Transverse colon (tissue), 4 donors: ENCODE data around the gene FOXA2. TPM values are rescaled to one million over a fixed set of nuclear protein-coding genes. Genes with fewer than 3 reads are reported as not detected.

Experiments used
- DNase-seq: peaks from one replicate; pipeline ENCODE4 v3.0.0-alpha.2; 2019
- H3K27ac ChIP-seq, 4 donors: fragments of 200-600 bp; sonication (generic); 2 replicates each; pipeline ENCODE4 v1.5.1; 2016 to 2018; ENCODE audit warnings: inconsistent platforms in 4 of 4
- H3K27me3 ChIP-seq: fragments of 200-600 bp; sonication (generic); 2 replicates; pipeline ENCODE4 v1.5.1; 2017; ENCODE audit warnings: inconsistent platforms
- H3K36me3 ChIP-seq, 4 donors: fragments of 200-600 bp; sonication (generic); 2 replicates each; pipeline ENCODE4 v1.5.1; 2017 to 2019; ENCODE audit warnings: inconsistent platforms in 4 of 4
- H3K4me1 ChIP-seq, 4 donors: fragments of 200-600 bp; sonication (generic); 2 replicates each; pipeline ENCODE4 v1.5.1; 2017 to 2020; ENCODE audit warnings: inconsistent platforms in 4 of 4
- H3K4me3 ChIP-seq, 4 donors: fragments of 200-600 bp; sonication (generic); 1 replicate in 1 of 4; 2 replicates in 3 of 4; pipeline versions ENCODE4 v1.5.1 to v1.6.1; 2017 to 2019; ENCODE audit warnings: inconsistent platforms in 4 of 4
- H3K9me3 ChIP-seq, 2 donors: fragments of 200-600 bp; sonication (generic); 2 replicates each; pipeline ENCODE4 v1.5.1; 2017 to 2019; ENCODE audit warnings: inconsistent platforms in 2 of 2
- EP300 ChIP-seq: sonication (generic); formaldehyde crosslinking; IDR thresholded peaks from one replicate; pipeline ENCODE4 v1.6.1; 2017; ENCODE audit warnings: antibody characterized with exemption, low read depth
- POLR2A ChIP-seq: fragments of 450-650 bp; IDR thresholded peaks from one replicate; pipeline ENCODE4 v1.6.1; 2016; ENCODE audit warnings: antibody characterized with exemption, mild to moderate bottlenecking, moderate library complexity
- POLR2AphosphoS5 ChIP-seq, 3 donors: sonication (generic); formaldehyde crosslinking; IDR thresholded peaks; one replicate each; pipeline ENCODE4 v1.6.1; 2016; ENCODE audit warnings: antibody characterized with exemption in 3 of 3
- WGBS, 2 donors: methylation state at CpG; one replicate each; pipeline ENCODE4 v1.1.5; 2018; ENCODE audit warnings: low coverage in 1 of 2; 5-methylcytosine and 5-hydroxymethylcytosine counted together
- in situ Hi-C, 4 donors: fragments of 200-750 bp; cut with MboI; loops; one replicate each; pipeline versions ENCODE4 v1.15.0 to v1.15.1; 2017; ENCODE audit warnings: low sequenced_read_pairs in 3 of 4, low pct_ligation_motif_present in 1 of 4, low pct_unique_long_range_greater_than_20kb in 1 of 4
- intact Hi-C: fragments of 100-400 bp; cut with DNase I; formaldehyde crosslinking; loops from one replicate; pipeline ENCODE4 v1.15.1; 2023; ENCODE audit warnings: low total_unique reads
- total RNA-seq, 4 donors: library from RNA; depleted of rRNA; stranded (reverse); fragments of >200 nt; gene quantifications; one replicate each; pipeline ENCODE4 v1.1.0, GENCODE V29; 2016
- TF ChIP-seq, protein P1 (sequence below), 5 experiments: fragments of 200-600 bp in 3 of 5; fragments of 450-650 bp in 2 of 5; sonication (generic) in 3 of 5; IDR thresholded peaks; 1 replicate in 2 of 5; 2 replicates in 3 of 5; pipeline ENCODE4 v1.5.1; 2016 to 2017; ENCODE audit warnings: antibody characterized with exemption in 5 of 5, inconsistent platforms in 3 of 5, mild to moderate bottlenecking in 2 of 5, moderate library complexity in 1 of 5

FOXA2 gene
- total RNA-seq, 4 donors from 2014 or later = 10.5 to 16.1 (median 12.6) TPM

DNA sequence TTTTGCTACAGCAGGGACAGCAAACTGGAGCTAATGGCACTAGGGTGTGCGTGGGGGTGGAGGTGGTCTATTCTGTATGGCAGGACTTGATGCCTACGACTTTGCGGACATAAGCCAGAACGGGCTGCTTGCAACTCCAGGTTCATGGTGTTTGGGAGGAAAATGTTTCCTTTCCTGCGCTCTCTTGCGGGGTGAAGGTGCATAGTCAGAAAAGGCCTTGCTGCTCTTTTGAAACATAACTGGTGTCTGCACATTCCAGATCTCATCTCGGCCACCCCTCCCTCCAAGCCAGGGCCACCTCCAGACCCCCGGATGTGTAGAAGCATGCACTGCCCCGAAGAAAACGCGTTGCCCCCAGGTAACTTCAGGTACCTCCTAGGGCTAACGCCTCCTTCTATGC lies 8.1 kb downstream of the FOXA2 start:
- TF ChIP-seq POLR2A = no peak
- TF ChIP-seq, protein P1, sequence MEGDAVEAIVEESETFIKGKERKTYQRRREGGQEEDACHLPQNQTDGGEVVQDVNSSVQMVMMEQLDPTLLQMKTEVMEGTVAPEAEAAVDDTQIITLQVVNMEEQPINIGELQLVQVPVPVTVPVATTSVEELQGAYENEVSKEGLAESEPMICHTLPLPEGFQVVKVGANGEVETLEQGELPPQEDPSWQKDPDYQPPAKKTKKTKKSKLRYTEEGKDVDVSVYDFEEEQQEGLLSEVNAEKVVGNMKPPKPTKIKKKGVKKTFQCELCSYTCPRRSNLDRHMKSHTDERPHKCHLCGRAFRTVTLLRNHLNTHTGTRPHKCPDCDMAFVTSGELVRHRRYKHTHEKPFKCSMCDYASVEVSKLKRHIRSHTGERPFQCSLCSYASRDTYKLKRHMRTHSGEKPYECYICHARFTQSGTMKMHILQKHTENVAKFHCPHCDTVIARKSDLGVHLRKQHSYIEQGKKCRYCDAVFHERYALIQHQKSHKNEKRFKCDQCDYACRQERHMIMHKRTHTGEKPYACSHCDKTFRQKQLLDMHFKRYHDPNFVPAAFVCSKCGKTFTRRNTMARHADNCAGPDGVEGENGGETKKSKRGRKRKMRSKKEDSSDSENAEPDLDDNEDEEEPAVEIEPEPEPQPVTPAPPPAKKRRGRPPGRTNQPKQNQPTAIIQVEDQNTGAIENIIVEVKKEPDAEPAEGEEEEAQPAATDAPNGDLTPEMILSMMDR (IDR thresholded peaks at IDR 0.05) = no peak
- no peak for TF ChIP-seq EP300
- TF ChIP-seq POLR2AphosphoS5 (IDR thresholded peaks at IDR 0.05) = no peak
- 41 to 64% methylated on average over 3 to 12 of the region's 12 CpGs for WGBS, 2 donors
- Histone ChIP-seq H3K9me3 (no peaks in the 10 kb centered on the region), H3K27me3 (peaks cover 100% of the 10 kb centered on the region), H3K4me3 (no peak overlapping the region), H3K36me3 (no peaks in the 10 kb centered on the region), H3K27ac (no peak overlapping the region), H3K4me1 (peaks cover 0 to 23% (median 12%) of the 10 kb centered on the region in 4 donors)
- DNase-seq = no peak
- in situ Hi-C loops = loop anchor here in 1 of 4 donors (25.0 kb wide), 1 partner anchor 239 kb away; no protein-coding TSS in a partner anchor
- intact Hi-C loops = no loop called here

DNA sequence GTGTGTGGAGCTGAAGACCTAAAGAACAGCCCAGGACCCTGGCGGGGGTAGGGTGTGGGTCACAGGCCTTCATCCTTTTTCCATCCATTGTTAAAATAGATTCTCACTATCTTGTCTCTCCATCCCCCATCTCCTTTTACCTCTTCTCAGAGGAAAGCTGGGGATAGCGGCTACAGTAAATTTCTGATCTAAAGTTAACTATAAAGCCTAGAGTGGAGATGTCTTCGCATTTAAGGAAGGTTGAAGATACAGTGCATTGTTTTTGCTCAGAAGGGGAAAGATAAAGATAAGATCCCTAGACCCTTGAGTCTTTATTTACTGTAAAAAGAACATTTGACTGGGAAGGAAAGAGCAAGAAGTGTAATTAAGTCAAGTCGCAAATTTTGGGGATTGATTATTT lies 8.6 kb downstream of the FOXA2 start:
- intact Hi-C loops = no loop called here
- no peak for DNase-seq
- no peak overlapping the region for H3K4me3 ChIP-seq
- WGBS, 2 donors = 57 to 66% methylated on average over 4 of the region's 4 CpGs
- peaks cover 0 to 23% (median 12%) of the 10 kb centered on the region in 4 donors for H3K4me1 ChIP-seq
- in situ Hi-C loops = loop anchor here in 1 of 4 donors (25.0 kb wide), 1 partner anchor 238 kb away; no protein-coding TSS in a partner anchor
- H3K36me3 ChIP-seq = no peaks in the 10 kb centered on the region
- H3K9me3 ChIP-seq = no peaks in the 10 kb centered on the region
- H3K27ac ChIP-seq = peak overlapping the region in 1 of 4 donors; percentile 18
- H3K27me3 ChIP-seq = peaks cover 100% of the 10 kb centered on the region
- TF ChIP-seq POLR2A (no peak), EP300 (no peak), POLR2AphosphoS5 (IDR thresholded peaks at IDR 0.05) (no peak)
- TF ChIP-seq, protein P1 (IDR thresholded peaks at IDR 0.05) = no peak

DNA sequence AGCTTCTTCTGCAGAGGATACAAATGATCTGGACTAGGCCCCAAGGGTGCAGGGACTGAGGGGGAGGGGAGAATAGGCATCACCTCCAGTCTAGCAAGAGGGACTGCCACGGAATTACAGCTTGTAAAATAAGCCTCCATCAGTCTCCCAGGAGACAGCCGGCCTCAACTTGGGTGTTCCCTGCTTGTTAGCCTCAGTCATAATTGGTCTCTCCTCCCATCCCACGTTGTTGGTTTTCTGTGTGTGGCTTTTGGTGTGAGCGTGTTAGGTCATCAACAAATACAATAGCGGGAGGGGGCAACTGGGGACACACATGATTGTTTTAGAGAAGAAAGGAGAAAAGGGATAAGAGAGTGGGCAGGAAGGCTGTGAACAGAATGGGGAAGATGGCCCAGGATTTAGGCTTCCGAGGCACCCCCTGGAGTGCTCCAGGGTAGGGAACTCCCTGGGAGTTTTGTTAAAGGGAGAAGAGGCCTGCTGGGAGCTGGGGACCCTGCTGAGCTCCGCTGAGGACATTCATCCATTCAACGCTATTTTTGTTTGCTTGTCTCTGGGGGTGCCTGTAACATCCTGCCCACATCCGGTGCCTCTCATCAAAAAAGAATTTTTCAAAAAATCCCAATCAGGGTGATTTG lies 9.2 kb downstream of the FOXA2 start:
- no peak for TF ChIP-seq POLR2A
- Histone ChIP-seq H3K27ac (peak overlapping the region in 1 of 4 donors; percentile 18), H3K36me3 (no peaks in the 10 kb centered on the region), H3K4me3 (no peak overlapping the region), H3K9me3 (no peaks in the 10 kb centered on the region), H3K27me3 (peaks cover 100% of the 10 kb centered on the region), H3K4me1 (peaks cover 0 to 23% (median 12%) of the 10 kb centered on the region in 4 donors)
- intact Hi-C loops = no loop called here
- peak; percentile 16 for DNase-seq
- in situ Hi-C loops = loop anchor here in 1 of 4 donors (25.0 kb wide), 1 partner anchor 238 kb away; no protein-coding TSS in a partner anchor
- 30 to 38% methylated on average over 3 to 9 of the region's 9 CpGs for WGBS, 2 donors

DNA sequence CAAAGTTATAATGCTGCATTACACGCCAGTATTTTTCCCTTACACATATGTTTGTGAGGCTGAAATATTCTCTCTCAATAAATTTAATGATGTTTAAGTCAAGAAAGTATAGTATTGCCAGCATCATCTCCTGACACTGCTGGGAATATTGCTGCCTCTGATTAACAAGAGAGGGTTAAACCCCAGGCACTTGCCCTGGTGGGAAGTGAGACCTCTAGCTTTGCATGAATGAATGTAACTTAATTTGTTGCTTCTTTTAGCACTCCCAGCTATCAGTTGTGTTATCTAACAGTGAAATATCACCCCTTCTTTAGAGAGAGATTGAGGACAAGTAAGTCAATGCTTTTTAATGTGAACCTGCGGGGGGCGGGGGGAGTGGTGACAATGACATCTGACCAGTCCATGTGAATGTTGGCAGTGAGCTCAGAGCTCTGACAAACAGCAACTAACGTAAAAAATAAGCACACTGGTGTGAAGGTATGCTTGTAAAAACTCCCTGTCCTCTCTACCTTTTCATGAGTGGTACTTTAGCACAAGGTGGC lies 9.8 kb downstream of the FOXA2 start:
- H3K4me3 ChIP-seq = no peak overlapping the region
- H3K36me3 ChIP-seq = no peaks in the 10 kb centered on the region
- no peak overlapping the region for H3K27ac ChIP-seq
- peaks cover 0 to 21% (median 12%) of the 10 kb centered on the region in 4 donors for H3K4me1 ChIP-seq
- no peak for DNase-seq
- intact Hi-C loops = no loop called here
- WGBS, 2 donors = 50 to 71% methylated on average over 1 to 4 of the region's 4 CpGs
- in situ Hi-C loops = loop anchor here in 1 of 4 donors (25.0 kb wide), 1 partner anchor 237 kb away; no protein-coding TSS in a partner anchor
- H3K9me3 ChIP-seq = no peaks in the 10 kb centered on the region
- peaks cover 100% of the 10 kb centered on the region for H3K27me3 ChIP-seq
- TF ChIP-seq, protein P1 (IDR thresholded peaks at IDR 0.05) = no peak
- TF ChIP-seq EP300 (no peak), POLR2A (no peak), POLR2AphosphoS5 (IDR thresholded peaks at IDR 0.05) (no peak)
